NCI-H345 treated with DMSO at 0.1 percent for 48 hours (cell line): ENCODE data around the gene BBOF1.
A peak's percentile ranks its signal among the peaks of the same experiment; 100 is the strongest.
"Not testable (repeated sequence)": the region's sequence is repeated elsewhere in the genome, so short reads cannot be mapped to it uniquely, and the experiment has no call there.

Experiments
- DNase-seq: peaks from one replicate; lab custom pipeline; 2025; ENCODE audit not compliant: unreplicated experiment; lab: John Stamatoyannopoulos, UW

The BBOF1 gene, protein sequence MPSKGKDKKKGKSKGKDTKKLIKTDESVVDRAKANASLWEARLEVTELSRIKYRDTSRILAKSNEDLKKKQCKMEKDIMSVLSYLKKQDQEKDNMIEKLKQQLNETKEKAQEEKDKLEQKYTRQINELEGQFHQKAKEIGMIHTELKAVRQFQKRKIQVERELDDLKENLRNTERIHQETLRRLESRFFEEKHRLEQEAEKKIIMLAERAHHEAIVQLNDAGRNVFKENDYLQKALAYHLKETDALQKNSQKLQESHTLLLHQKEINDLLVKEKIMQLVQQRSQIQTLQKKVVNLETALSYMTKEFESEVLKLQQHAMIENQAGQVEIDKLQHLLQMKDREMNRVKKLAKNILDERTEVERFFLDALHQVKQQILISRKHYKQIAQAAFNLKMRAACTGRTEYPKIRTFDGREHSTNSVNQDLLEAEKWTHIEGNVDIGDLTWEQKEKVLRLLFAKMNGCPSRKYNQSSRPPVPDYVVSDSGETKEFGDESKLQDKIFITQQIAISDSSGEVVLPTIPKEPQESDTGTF

DNA sequence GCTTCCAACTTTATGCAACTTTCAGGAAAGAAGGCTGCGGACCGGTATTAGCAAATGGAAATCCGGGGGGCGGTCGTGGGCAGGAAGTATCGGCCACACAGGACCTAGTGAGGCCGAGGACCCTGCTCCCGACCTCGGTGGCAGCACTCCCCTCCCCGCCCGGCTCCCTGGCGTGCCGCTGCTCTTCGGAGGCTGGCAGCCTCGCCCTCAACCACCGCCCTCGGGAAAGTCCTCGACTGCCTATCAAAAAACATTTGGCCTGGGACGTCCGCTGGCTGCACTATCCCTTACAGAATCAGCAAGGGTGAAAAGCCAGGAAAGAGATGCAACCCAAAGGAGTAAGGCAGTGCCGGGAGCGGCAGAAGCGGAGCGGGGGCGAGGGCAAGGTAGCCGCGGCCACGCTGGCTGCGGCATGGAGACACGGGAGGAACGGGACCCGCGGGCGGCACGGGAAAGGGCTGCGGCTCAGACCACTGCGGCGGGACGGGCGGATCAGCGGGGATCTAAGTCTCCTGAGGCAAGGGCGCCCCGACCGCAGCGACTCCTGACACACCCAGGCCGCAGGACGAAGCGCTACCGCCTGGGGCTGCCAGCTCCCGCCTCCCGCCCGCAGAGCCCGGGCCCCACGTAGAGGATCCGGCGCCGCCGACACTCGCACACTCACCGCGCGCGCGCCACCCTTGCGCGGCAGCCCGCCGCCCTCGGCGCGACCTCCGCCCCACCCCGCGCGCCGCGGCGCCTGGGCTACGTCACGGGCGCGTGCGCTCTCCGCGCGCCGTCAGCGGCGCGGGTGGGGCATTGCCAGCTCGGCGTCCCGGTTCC lies at the start of gene BBOF1, which contains the start of gene ENTPD5:
BBOF1 (plus strand) TSS at position 764 of the 822 bp plus-strand sequence. CDS start 130 bp downstream, outside the sequence.
ENTPD5 (minus strand) TSS at position 703 of the 822 bp plus-strand sequence. CDS start 31,186 bp downstream, outside the sequence.
- peak; percentile 78 for DNase-seq

DNA sequence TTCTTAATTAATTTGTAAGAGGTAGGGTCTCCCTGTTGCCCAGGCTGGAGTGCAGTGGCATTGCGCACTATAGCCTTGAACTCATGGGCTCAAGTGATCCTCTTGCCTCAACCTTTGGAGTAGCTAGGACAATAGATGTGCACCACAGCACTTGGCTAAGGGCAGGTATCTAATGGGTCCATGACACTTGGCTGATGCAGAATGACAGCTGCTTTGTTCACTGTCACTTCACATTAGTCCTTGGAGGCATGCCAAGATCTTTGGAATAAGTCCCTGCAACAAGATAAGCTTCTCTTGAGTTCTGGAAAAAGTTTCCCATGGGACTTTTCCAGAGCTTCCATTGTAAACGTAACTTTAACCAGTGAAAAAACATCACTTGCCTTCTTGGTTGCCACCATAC lies 45.7 kb upstream of the BBOF1 start:
- DNase-seq = peak; percentile 15

DNA sequence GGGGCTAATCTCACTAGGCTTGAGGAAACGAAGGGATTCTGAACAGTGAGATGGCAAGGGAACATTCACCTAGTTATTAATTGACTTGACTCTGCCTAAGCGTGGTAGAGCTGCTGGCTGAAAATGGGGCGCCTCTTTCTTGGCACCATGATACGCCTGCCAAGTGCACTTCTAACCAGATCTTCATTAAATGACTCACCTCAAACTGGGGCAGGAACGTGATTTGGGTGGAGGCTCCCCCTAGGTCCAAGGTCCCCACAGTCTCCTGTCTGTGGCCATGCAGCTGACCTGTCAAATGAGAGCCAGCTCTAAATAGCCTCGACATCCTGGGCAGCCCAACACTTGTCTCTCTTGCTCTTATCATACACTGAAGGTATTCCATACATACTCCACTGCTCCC lies 43.0 kb upstream of the BBOF1 start:
- no peak for DNase-seq

DNA sequence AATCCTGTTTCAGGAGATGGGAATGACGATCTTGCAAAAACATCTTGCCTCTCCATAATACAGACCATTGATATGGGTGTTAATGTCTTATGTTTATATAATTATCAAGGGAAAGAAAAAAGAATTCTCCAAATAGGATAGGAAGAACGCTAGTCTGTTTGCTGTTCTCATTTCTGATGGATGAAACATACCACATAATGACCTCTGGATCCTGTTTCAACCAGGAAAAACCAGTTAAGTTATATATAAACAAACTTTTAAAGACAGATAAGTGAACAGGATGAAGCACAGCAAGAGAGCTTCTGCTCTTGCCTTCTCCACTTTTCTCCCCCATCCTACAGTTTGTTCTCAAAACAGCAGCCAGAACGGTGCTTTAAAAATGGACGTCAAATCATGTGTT lies 41.3 kb upstream of the BBOF1 start:
- no peak for DNase-seq

DNA sequence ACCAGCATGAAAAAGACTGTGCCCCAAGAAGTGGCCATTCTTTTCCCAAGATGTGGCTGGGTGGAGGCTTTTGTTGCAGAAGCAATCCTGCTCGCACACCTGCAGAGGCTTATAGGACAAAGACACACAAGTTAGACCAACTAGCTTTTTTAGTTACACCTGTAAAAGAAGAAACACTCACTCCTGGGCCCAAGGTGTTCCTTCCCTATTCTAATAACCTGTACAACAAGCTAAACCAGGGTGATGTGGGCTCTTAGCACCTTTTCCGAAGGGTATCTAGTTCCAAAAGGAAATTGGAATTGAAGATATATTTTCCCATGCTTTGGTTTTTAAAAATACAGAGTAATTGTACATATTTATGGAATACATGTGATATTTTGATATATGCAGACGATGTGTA lies 31.1 kb upstream of the BBOF1 start:
- no peak for DNase-seq

DNA sequence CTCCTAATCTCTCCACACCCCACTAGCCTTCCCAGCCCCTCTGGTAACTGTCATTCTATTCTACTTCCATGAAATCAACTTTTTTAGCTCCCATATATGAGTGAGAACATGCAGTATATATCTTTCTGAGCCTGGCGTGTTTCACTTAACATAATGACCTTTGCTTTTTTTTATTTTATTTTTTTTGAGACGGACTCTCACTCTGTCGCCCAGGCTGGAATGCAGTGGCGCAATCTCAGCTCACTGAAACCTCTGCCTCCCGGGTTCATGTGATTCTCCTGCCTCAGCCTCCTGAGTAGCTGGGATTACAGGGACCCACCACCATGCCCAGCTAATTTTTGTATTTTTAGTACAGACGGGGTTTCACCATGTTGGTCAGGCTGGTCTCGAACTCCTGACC lies 30.5 kb upstream of the BBOF1 start:
- not testable (repeated sequence) for DNase-seq

DNA sequence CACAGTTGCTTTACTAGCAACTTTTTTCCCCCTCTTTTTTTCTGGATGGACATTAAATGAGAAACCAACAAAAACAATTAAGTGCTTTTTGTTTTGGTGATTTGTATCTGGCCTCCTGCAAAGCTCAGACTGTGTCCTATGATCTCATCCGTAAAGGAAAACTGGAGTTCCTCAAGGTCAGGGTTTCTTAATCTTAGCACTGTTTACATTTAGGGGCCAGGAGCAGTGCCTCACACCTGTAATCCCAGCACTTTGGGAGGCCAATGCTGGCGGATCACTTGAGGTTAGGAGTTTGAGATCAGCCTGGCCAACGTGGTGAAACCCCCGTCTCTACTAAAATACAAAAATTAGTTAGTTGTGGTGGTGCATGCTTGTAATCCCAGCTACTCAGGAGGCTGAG lies 28.1 kb upstream of the BBOF1 start:
- DNase-seq = no peak

DNA sequence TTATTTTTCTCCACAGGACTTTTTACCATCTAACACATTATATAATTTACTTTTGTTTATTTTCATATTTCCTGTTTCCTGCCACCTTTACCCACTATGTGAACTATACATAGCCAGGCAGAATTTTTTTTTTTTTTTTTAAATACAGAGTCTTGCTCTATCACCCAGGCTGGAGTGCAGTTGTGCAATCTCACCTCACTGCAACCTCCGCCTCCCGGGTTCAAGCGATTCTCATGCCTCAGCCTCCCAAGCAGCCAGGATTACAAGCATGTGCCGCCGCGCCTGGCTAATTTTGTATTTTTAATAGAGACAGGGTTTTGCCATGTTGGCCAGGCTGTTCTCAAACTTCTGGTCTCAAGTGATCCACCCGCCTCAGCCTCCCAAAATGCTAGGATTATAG lies 24.2 kb upstream of the BBOF1 start:
- DNase-seq = not testable (repeated sequence)

DNA sequence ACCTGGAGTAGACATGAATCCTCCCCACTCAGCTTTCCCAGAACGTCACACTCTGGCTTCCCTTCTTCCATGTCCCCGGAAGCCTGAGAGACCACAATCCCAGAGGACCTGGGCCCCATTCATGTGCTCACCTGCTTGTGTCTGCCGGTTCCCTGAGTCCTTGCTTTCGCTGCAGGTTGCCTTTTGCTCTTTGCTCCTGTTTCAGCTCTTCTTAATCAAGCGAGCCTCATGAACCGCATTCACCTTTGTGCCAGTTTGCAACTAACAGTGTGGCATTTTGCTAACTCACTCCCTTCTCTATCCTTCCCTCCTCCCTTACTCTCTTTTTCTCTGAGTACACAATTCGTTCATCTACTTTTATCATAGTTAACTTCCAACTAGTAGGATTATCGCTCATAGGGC lies 23.2 kb upstream of the BBOF1 start:
- no peak for DNase-seq

DNA sequence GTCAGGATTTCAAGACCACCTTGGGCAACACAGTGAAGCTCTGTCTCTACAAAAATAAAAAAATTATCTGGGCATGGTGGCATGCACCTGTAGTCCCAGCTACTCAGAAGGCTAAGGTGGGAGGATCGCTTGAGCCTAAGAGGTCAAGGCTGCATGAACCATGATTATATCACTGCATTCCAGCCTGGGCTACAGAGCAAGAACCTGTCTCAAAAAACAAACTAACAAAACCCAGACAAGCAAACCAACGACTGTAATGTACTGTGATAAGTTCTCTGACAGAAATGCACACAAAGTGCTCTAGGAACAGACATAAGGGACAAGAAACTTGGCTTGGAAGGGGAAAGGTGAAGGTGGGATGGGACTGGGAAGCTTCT lies 22.4 kb upstream of the BBOF1 start:
- DNase-seq = no peak

DNA sequence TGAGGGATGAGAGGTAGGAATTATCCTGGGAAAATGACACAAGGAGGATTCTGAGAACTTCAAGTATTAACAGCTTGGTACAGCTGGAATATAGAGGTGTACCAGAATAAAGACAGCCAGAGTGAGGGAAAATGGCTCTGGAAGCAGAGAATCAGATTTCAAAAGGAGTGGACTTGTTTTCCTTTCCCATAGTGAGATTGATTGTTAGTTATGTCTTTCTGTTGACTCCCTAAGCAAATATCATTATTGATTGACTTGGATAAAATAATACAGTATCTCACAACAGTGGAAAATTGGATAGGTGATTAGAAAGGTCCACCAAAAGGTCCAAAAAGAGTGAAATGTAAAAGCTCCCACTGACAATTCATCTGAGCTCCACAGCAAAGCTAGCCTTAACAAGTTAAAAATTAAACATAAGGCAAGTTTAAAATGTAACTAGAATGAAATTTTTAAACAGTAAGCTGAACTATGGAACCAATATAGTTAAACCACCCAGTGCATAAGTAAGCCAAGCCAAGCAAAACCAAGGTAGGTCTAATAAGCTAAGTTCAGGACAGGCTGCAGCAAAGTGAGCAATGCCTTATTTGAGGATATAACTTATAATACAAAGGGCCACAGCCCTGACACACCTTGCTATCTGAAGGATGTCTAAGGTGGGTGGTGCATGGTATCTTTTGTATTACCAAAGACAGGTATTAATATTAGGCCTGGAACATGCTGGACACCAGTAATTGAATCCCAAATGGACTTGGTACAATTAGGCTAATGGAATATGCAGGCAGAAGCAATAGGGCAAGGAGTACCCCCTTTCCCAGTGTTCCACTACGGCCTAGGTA lies 21.8 kb upstream of the BBOF1 start:
- DNase-seq = no peak

DNA sequence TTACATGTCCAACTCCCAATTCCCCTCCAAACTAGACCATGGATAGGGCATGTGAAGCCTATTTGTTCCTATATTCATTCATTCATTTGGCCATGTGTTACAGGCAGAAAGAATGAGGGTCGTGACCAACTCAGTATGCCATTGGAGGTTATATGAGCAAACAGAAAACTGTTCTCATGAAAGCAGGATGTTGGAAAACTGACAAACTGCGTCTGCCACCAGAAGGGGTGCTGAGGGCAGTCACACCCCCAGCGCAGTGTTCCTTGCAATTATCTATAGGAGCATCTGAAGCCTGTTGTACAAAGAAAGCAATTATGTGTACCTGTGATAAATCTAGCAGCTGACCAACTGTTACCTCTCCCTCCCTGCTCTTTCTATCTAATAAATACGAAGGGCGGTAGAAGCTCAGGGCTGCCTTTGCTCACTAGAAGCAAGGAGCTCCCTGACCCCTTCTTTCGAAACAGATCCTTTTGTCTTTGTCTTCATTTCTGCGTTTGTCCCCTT lies 21.2 kb upstream of the BBOF1 start:
- DNase-seq = no peak

DNA sequence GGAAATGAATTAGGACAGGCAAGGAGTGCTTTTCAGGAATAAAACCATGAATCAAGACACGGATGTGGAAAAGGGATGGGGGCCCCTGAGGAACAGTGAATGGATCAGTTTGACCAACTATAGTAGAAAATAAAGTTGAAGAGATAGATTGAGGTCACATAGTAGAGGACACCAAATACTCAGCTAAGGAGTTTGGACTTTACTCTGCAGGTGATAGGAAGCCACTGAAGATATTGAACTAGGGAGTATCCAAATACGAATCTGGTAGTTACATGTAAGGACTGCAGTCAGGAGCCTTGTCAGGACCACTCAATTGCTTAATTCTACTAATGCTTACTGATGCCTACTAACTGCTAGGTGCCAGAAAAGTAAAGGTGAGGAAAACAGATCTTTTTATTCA lies 20.4 kb upstream of the BBOF1 start:
- DNase-seq = no peak

DNA sequence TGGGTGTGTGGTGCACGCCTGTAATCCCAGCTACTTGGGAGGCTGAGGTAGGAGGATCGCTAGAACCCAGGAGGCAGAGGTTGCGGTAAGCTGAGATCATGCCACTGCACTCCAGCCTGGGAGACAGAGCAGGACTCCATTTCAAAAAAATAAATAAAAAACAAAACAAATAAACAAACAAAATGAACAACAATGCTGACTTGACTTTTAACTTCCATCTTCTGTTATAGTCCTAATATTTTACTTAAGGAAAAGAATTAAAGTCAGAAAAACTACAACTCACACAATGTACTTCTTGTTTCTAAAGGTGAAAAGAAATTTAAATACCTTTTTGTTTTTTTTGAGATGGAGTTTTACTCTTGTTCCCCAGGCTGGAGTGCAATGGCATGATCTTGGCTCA lies 13.5 kb upstream of the BBOF1 start:
- DNase-seq = not testable (repeated sequence)

DNA sequence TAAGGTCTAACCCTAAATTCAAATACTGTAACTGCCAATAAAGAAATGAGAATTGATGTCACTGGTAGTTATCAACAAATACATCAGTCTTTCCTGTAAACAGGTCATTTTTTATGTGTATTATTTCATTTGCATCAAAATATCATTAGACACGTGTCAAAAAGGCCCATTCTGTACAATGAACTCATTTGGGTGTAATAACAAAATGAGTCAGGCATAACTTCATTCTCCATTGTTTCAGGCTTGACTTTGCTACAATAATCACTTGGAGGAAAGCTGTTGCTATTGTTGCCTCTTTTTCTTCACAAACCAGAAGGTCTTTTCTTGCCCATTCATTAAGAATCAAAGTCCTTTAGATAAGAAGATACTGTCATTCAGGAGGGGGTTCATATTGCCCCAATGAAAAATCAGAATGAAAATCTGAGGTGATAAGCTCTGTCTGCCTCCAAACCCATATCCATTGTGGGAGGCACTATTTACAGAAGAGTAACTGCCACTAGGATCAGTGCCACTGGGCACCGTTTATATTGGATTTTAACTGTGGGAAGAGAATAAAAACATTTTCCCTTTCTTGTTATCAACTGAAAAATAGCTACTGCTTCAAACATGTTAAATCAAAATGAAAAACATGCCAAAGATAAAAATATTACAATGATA lies 10.2 kb upstream of the BBOF1 start:
- no peak for DNase-seq

DNA sequence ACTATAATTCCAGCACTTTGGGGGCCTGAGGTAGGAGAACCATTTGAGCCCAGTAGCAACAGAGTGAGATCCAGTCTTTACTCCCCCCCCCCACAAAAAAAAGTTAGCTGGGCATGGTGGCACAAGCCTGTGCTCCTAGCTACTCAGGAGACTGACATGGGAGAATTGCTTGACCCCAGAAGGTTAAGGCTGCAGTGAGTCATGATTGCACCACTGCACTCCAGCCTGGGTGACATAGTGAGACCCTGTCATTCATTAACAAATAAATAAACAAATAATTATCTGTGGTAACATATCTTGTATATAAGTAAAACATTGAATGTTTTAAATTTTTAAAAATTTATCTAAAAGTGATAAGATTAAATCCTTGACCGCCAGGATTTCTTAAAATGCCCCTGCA lies 4.8 kb upstream of the BBOF1 start:
- DNase-seq = no peak

DNA sequence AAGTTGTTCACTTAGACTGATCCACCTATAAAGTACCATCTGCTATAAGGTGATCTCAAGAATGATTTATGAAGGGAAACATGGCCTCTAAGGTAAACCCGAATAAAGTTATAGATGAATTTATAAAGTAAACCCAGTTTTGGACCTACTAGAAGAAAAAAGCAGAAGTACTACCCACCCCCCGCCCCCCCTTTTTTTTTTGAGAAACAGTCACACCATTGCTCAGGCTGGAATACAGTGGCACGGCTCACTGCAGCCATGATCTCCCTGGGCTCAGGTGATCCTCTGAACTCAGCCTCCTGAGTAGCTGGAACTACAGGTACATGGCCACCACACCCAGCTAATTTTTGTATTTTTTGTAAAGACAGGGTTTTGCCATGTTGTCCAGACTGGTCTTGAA lies 4.0 kb upstream of the BBOF1 start:
- no peak for DNase-seq

DNA sequence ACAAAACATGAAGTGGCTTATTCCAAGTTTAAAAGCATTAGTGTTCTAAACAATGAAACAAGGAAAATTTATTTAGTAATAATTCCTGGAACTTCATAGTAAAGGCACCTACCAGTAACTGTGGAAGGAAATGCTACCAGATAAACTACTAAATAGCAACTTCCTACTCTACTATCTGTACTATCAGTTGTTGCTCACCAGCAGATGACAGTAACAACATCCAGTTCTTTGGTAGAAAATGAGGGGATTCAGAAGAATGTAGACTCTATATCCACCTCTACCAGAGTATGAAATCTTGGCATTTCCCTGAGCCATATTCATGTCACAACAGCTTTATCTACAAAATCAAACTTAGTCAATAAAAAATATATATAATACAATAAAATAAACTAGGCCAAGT lies 3.2 kb upstream of the BBOF1 start:
- DNase-seq = no peak

DNA sequence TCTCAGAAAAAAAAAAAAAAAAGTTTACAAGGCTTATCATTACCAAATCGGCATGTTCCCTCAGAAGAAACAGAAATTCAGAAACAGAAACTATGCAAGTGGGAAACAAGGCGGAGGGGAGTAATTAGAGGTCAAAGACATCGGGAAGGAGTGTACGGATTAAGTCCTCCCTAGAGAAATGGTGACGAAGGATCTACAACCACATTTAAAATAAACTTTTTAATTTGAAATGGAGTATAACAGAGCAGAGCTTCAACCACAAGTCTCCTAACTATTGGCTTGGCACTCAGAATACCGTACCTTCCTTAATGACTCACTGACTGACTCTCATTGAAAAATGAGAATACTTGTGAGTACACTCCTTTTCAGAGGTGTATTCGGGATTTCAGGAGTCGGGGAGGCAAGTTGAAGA lies 969 bp upstream of the BBOF1 start:
- no peak for DNase-seq

DNA sequence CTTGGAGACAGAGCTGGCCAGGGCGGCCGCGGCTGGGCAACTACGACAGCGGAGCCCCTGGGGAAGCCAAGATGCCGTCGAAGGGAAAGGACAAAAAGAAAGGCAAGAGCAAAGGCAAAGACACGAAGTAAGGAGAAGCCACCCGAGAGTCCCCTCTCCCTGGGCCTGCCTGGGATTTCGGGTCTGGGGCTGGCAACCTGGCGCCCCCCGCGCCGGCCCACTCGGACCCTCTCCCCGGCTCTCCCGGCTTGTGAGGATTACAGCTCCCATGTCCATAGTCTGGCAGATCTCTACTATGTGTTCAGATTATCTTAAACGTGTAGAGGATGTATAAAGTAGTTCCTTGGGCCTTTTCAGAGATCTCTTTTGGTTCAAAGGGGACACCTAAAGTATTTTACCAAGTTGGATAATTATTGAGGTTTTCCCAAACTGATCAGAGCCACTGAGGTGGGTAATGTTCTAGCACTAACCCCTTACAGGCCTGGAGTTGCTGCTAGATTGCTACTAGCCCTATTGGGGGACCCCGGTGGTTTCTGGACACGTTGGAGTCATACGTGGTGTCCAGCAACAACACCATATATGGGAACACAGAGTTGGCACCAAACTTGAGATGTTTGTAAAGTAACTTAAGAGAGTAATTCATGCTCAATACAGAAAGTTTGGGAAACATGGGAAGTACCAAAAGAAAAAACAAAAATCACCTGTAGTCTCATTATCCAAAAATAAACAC lies 424 bp downstream of the BBOF1 start:
- no peak for DNase-seq
